ENCODE data around the gene ATG13.

Gene ATG13

DNA sequence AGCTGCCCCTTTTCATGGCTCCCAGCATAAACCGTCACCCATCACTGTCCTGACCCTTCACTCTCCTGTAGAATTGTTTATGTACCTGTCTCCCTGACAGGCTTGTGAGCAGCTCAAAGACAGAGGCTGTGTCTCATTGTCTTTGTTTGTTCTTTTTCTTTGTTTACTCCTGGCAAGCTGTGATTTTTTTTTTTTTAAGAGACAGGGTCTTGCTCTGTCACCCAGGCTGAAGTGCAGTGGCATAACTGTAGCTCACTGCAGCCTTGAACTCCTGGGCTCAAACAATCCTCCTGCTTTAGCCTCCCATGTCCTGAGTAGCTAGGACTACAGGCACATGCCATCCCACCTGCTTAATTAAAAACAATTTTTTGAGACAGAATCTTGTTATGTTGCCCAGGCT is 73.3 kb downstream of the ATG13 start:
- TF ChIP-seq, protein P1, sequence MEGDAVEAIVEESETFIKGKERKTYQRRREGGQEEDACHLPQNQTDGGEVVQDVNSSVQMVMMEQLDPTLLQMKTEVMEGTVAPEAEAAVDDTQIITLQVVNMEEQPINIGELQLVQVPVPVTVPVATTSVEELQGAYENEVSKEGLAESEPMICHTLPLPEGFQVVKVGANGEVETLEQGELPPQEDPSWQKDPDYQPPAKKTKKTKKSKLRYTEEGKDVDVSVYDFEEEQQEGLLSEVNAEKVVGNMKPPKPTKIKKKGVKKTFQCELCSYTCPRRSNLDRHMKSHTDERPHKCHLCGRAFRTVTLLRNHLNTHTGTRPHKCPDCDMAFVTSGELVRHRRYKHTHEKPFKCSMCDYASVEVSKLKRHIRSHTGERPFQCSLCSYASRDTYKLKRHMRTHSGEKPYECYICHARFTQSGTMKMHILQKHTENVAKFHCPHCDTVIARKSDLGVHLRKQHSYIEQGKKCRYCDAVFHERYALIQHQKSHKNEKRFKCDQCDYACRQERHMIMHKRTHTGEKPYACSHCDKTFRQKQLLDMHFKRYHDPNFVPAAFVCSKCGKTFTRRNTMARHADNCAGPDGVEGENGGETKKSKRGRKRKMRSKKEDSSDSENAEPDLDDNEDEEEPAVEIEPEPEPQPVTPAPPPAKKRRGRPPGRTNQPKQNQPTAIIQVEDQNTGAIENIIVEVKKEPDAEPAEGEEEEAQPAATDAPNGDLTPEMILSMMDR (IDR thresholded peaks at IDR 0.05; ENCODE audit: insufficient read depth, low read length): no peak
- TF ChIP-seq SPI1 (IDR thresholded peaks at IDR 0.05; ENCODE audit: borderline replicate concordance, low read depth): no peak
- no peak for TF ChIP-seq GABPA (IDR thresholded peaks at IDR 0.05; ENCODE audit: low read depth)
- TF ChIP-seq, protein P2, sequence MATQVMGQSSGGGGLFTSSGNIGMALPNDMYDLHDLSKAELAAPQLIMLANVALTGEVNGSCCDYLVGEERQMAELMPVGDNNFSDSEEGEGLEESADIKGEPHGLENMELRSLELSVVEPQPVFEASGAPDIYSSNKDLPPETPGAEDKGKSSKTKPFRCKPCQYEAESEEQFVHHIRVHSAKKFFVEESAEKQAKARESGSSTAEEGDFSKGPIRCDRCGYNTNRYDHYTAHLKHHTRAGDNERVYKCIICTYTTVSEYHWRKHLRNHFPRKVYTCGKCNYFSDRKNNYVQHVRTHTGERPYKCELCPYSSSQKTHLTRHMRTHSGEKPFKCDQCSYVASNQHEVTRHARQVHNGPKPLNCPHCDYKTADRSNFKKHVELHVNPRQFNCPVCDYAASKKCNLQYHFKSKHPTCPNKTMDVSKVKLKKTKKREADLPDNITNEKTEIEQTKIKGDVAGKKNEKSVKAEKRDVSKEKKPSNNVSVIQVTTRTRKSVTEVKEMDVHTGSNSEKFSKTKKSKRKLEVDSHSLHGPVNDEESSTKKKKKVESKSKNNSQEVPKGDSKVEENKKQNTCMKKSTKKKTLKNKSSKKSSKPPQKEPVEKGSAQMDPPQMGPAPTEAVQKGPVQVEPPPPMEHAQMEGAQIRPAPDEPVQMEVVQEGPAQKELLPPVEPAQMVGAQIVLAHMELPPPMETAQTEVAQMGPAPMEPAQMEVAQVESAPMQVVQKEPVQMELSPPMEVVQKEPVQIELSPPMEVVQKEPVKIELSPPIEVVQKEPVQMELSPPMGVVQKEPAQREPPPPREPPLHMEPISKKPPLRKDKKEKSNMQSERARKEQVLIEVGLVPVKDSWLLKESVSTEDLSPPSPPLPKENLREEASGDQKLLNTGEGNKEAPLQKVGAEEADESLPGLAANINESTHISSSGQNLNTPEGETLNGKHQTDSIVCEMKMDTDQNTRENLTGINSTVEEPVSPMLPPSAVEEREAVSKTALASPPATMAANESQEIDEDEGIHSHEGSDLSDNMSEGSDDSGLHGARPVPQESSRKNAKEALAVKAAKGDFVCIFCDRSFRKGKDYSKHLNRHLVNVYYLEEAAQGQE (IDR thresholded peaks at IDR 0.05; ENCODE audit: insufficient replicate concordance, low read depth): no peak
- TF ChIP-seq POLR2AphosphoS5 (IDR thresholded peaks at IDR 0.05; ENCODE audit: low read depth): no peak
- Histone ChIP-seq H3K27me3 (ENCODE audit: insufficient read depth, poor library complexity, severe bottlenecking) (no peaks in the 10 kb centered on the region), H3K27ac (replicated peaks) (no peak overlapping the region), H3K4me3 (replicated peaks; ENCODE audit: insufficient read depth, low read length) (no peak overlapping the region)
- DNase-seq (ENCODE audit: low read depth in 1 of 2, low spot score in 1 of 2): no peak

DNA sequence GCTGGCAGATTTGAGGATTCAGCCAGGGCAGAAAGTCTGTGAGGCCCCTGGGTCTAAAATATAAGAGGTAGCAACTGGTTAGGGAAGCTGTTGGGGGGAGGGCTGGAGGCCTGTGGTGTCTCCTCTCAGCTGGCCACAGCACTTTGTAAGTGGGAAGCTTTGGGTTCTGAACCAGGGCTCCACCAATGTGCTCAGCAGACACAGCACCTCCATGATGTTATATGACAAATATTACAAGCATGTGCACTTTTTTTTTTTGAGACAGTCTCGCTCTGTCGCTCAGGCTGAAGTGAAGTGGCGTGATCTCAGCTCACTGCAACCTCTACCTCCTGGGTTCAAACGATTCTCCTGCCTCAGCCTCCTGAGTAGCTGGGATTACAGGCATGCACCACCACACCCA is 75.1 kb downstream of the ATG13 start:
- Histone ChIP-seq H3K4me3 (replicated peaks; ENCODE audit: insufficient read depth, low read length) (no peak overlapping the region), H3K27me3 (ENCODE audit: insufficient read depth, poor library complexity, severe bottlenecking) (no peaks in the 10 kb centered on the region), H3K27ac (replicated peaks) (no peak overlapping the region)
- TF ChIP-seq, protein P1 (IDR thresholded peaks at IDR 0.05; ENCODE audit: insufficient read depth, low read length): no peak
- TF ChIP-seq GABPA (IDR thresholded peaks at IDR 0.05; ENCODE audit: low read depth) (no peak), POLR2AphosphoS5 (IDR thresholded peaks at IDR 0.05; ENCODE audit: low read depth) (no peak)
- DNase-seq (ENCODE audit: low read depth in 1 of 2, low spot score in 1 of 2): no peak

DNA sequence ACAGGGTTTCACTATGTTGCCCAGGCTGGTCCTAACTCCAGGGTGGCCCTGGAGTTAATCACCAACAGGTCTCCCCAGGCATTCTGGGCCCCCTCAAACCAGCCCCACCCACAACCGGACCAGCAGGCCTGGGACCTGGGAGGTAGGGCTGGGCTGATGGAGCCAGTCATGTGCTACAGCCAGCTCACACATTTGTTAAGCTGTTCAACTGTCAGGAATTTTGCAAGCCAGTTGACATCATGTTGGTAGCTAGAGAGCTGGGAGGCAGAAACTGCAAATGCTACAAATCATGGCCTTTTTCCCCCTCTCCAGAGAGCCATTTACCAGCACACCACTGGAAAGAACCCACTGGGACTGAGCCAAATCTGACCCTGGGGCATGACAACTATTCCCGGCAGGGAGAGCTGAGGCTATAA is 76.3 kb downstream of the ATG13 start:
- DNase-seq (ENCODE audit: low read depth in 1 of 2, low spot score in 1 of 2): no peak
- H3K27me3 ChIP-seq (ENCODE audit: insufficient read depth, poor library complexity, severe bottlenecking): no peaks in the 10 kb centered on the region
- TF ChIP-seq, protein P1 (IDR thresholded peaks at IDR 0.05; ENCODE audit: insufficient read depth, low read length): no peak
- TF ChIP-seq POLR2AphosphoS5 (IDR thresholded peaks at IDR 0.05; ENCODE audit: low read depth) (no peak), GABPA (IDR thresholded peaks at IDR 0.05; ENCODE audit: low read depth) (no peak), SPI1 (IDR thresholded peaks at IDR 0.05; ENCODE audit: borderline replicate concordance, low read depth) (no peak)
- TF ChIP-seq, protein P2 (IDR thresholded peaks at IDR 0.05; ENCODE audit: insufficient replicate concordance, low read depth): no peak
- no peak overlapping the region for H3K27ac ChIP-seq (replicated peaks)
- H3K4me3 ChIP-seq (replicated peaks; ENCODE audit: insufficient read depth, low read length): no peak overlapping the region

DNA sequence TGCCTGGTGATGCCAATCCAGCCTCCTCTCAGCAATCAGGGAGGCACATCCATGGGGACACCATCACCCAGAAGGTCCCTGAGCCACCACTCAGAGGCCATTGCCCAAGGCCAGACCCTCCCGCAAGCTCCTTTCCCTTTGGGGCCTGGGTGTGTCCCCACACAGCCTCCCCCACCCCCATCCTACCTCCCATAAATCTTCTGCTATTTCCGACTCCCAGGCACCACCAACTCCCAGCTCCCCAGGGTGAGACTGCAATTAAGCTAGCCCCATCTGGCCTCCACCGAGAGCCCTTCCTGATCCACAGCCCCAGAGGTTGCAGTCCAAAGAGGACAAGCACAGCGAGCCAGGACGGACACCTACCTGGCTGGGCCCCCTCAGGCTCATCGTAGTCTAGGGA is 76.7 kb downstream of the ATG13 start:
- DNase-seq (ENCODE audit: low read depth in 1 of 2, low spot score in 1 of 2): no peak
- Histone ChIP-seq H3K27ac (replicated peaks) (no peak overlapping the region), H3K4me3 (replicated peaks; ENCODE audit: insufficient read depth, low read length) (no peak overlapping the region), H3K27me3 (ENCODE audit: insufficient read depth, poor library complexity, severe bottlenecking) (no peaks in the 10 kb centered on the region)
- TF ChIP-seq GABPA (IDR thresholded peaks at IDR 0.05; ENCODE audit: low read depth) (no peak), POLR2AphosphoS5 (IDR thresholded peaks at IDR 0.05; ENCODE audit: low read depth) (no peak), SPI1 (IDR thresholded peaks at IDR 0.05; ENCODE audit: borderline replicate concordance, low read depth) (no peak)
- TF ChIP-seq, protein P1 (IDR thresholded peaks at IDR 0.05; ENCODE audit: insufficient read depth, low read length): no peak
- TF ChIP-seq, protein P2 (IDR thresholded peaks at IDR 0.05; ENCODE audit: insufficient replicate concordance, low read depth): no peak
